ENCODE results near the gene CARD19.

The CARD19 gene

GRCh38 chr9:93061791-93062763 is 33.9 kb upstream of the CARD19 start:
- in situ Hi-C loops (cut with MboI; ENCODE audit: low sequenced_read_pairs), result no loop called here

- in situ Hi-C loops (cut with MboI; ENCODE audit: low sequenced_read_pairs), result no loop called here
Observed at GRCh38 chr9:93064392-93065134, 31.5 kb upstream of the CARD19 start.

- in situ Hi-C loops (cut with MboI; ENCODE audit: low sequenced_read_pairs), result no loop called here
Observed at GRCh38 chr9:93065135-93065720, 30.8 kb upstream of the CARD19 start.

GRCh38 chr9:93066978-93067603 is 28.9 kb upstream of the CARD19 start:
- in situ Hi-C loops (cut with MboI; ENCODE audit: low sequenced_read_pairs), result no loop called here

GRCh38 chr9:93068956-93069355 is 27.1 kb upstream of the CARD19 start:
- in situ Hi-C loops (cut with MboI; ENCODE audit: low sequenced_read_pairs), result no loop called here

- in situ Hi-C loops (cut with MboI; ENCODE audit: low sequenced_read_pairs), result no loop called here
Observed at GRCh38 chr9:93071464-93071863, 24.6 kb upstream of the CARD19 start.

- in situ Hi-C loops (cut with MboI; ENCODE audit: low sequenced_read_pairs), result no loop called here
Observed at GRCh38 chr9:93072383-93072795, 23.6 kb upstream of the CARD19 start.

GRCh38 chr9:93076101-93076791 is 19.8 kb upstream of the CARD19 start:
- in situ Hi-C loops (cut with MboI; ENCODE audit: low sequenced_read_pairs), result no loop called here

GRCh38 chr9:93076792-93077128 is 19.3 kb upstream of the CARD19 start:
- in situ Hi-C loops (cut with MboI; ENCODE audit: low sequenced_read_pairs), result no loop called here

GRCh38 chr9:93077367-93077766 is 18.6 kb upstream of the CARD19 start:
- in situ Hi-C loops (cut with MboI; ENCODE audit: low sequenced_read_pairs), result no loop called here

- in situ Hi-C loops (cut with MboI; ENCODE audit: low sequenced_read_pairs), result no loop called here
Observed at GRCh38 chr9:93077811-93078210, 18.2 kb upstream of the CARD19 start.

GRCh38 chr9:93079371-93079770 is 16.6 kb upstream of the CARD19 start:
- in situ Hi-C loops (cut with MboI; ENCODE audit: low sequenced_read_pairs), result no loop called here

- in situ Hi-C loops (cut with MboI; ENCODE audit: low sequenced_read_pairs), result no loop called here
Observed at GRCh38 chr9:93080406-93080805, 15.6 kb upstream of the CARD19 start.

- in situ Hi-C loops (cut with MboI; ENCODE audit: low sequenced_read_pairs), result no loop called here
Observed at GRCh38 chr9:93081081-93081529, 14.9 kb upstream of the CARD19 start.

GRCh38 chr9:93081931-93082330 is 14.1 kb upstream of the CARD19 start:
- in situ Hi-C loops (cut with MboI; ENCODE audit: low sequenced_read_pairs), result no loop called here

- in situ Hi-C loops (cut with MboI; ENCODE audit: low sequenced_read_pairs), result no loop called here
Observed at GRCh38 chr9:93082841-93083411, 13.1 kb upstream of the CARD19 start.

- in situ Hi-C loops (cut with MboI; ENCODE audit: low sequenced_read_pairs), result no loop called here
Observed at GRCh38 chr9:93083592-93084470, 12.2 kb upstream of the CARD19 start.

GRCh38 chr9:93084471-93084881 is 11.5 kb upstream of the CARD19 start:
- in situ Hi-C loops (cut with MboI; ENCODE audit: low sequenced_read_pairs), result no loop called here

- in situ Hi-C loops (cut with MboI; ENCODE audit: low sequenced_read_pairs), result no loop called here
Observed at GRCh38 chr9:93085676-93086075, 10.3 kb upstream of the CARD19 start.

Measured in HL-60/S4 treated with retinoic acid at 250 ng/mL for 4 days and 3 days (cell line).